Ishikawa (cell line): Measurements from ENCODE around the gene UNC45A.

Source experiments
- CEBPB ChIP-seq: IDR thresholded peaks from 2 replicates; pipeline ENCODE4 v1.6.1; 2012
- CREB1 ChIP-seq: IDR thresholded peaks from 2 replicates; pipeline ENCODE4 v1.6.1; 2012; ENCODE audit warnings: low read depth
- EGR1 ChIP-seq: IDR thresholded peaks from 2 replicates; pipeline ENCODE4 v1.6.1; 2012
- EP300 ChIP-seq: IDR thresholded peaks from 2 replicates; pipeline ENCODE4 v1.6.1; 2012; ENCODE audit warnings: borderline replicate concordance
- FOXM1 ChIP-seq: IDR thresholded peaks from 2 replicates; pipeline ENCODE4 v1.6.1; 2012; ENCODE audit warnings: low read depth, borderline replicate concordance
- MAX ChIP-seq: IDR thresholded peaks from 2 replicates; pipeline ENCODE4 v1.6.1; 2012
- NFIC ChIP-seq: IDR thresholded peaks from 2 replicates; pipeline ENCODE4 v1.6.1; 2012
- RAD21 ChIP-seq: IDR thresholded peaks from 2 replicates; pipeline ENCODE4 v1.6.1; 2012; ENCODE audit warnings: low read depth
- REST ChIP-seq: IDR thresholded peaks from 2 replicates; pipeline ENCODE4 v1.6.1; 2012; ENCODE audit warnings: low read depth, mild to moderate bottlenecking
- TAF1 ChIP-seq: IDR thresholded peaks from 2 replicates; pipeline ENCODE4 v1.6.1; 2012; ENCODE audit warnings: low read depth, mild to moderate bottlenecking
- USF1 ChIP-seq: IDR thresholded peaks from 2 replicates; pipeline ENCODE4 v1.6.1; 2012
- YY1 ChIP-seq: IDR thresholded peaks from 2 replicates; pipeline ENCODE4 v1.6.1; 2012; ENCODE audit warnings: low read depth

GRCh38 chr15:90939756-90940155 is 4.7 kb downstream of the UNC45A start:
- TF ChIP-seq TAF1 (no peak), FOXM1 (no peak), MAX (no peak), RAD21 (no peak), YY1 (no peak), NFIC (no peak), EGR1 (no peak), EP300 (no peak), CREB1 (no peak), CEBPB (no peak), REST (no peak), USF1 (no peak)
